ENCODE measurements around the gene PHKA2. TPM values are rescaled to one million over a fixed set of nuclear protein-coding genes. Genes with fewer than 3 reads are reported as not detected.

Gene PHKA2
- total and polyA plus RNA-seq, 2 donors (not counting 1 experiment from before 2014, with no cell fraction given) = 7.9 to 8.3 TPM

DNA sequence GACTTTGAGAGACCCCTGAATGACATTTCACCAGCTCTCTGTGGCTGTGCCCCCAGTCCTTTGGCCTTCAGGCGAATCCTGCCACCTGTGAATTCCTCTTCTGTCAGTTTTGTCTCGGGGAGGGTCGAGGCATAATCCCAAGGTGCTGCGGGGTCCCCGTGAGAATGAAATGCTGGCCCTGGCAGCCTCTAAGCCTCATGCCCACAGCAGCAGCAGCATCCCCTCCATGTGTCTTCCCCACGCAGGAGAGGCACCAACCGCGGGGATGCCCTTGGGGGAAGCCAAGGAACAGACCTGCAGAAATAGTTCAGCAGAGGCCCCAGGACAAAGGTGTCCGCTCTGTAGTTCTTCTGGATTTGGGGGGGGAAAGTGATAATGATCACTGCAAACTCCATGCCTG is 104.8 kb downstream of the PHKA2 start:
- Histone ChIP-seq H2AFZ (ENCODE audit: low read length) (no peak overlapping the region), H3K9ac (ENCODE audit: insufficient read depth, low read length) (no peak overlapping the region), H3K27me3 (ENCODE audit: control insufficient read depth, insufficient read depth, low read length) (no peaks in the 10 kb centered on the region), H3K4me2 (ENCODE audit: extremely low read depth, insufficient read depth, low read length) (no peak overlapping the region), H3K4me3 (replicated peaks in 1 of 4; ENCODE audit: control extremely low read depth in 1 of 4, insufficient read depth in 1 of 4, low read depth in 3 of 4, low read length in 4 of 4) (no peak overlapping the region), H3K36me3 (ENCODE audit: control insufficient read depth, insufficient read depth, low read length) (no peaks in the 10 kb centered on the region), H3K9me3 (ENCODE audit: control insufficient read depth, insufficient read depth, low read depth, low read length) (no peaks in the 10 kb centered on the region), H3K4me1 (ENCODE audit: control insufficient read depth, extremely low read depth, insufficient read depth, low read length) (no peaks in the 10 kb centered on the region), H3K79me2 (ENCODE audit: control insufficient read depth, insufficient read depth, low read length) (no peaks in the 10 kb centered on the region), H3K27ac (ENCODE audit: insufficient read depth, low read length) (no peak overlapping the region), H4K20me1 (ENCODE audit: control insufficient read depth, extremely low read depth, insufficient read depth, low read length) (no peaks in the 10 kb centered on the region)
- no peak for TF ChIP-seq EZH2 (IDR thresholded peaks at IDR 0.05; ENCODE audit: low read length, missing control alignments)
- TF ChIP-seq, protein P1, sequence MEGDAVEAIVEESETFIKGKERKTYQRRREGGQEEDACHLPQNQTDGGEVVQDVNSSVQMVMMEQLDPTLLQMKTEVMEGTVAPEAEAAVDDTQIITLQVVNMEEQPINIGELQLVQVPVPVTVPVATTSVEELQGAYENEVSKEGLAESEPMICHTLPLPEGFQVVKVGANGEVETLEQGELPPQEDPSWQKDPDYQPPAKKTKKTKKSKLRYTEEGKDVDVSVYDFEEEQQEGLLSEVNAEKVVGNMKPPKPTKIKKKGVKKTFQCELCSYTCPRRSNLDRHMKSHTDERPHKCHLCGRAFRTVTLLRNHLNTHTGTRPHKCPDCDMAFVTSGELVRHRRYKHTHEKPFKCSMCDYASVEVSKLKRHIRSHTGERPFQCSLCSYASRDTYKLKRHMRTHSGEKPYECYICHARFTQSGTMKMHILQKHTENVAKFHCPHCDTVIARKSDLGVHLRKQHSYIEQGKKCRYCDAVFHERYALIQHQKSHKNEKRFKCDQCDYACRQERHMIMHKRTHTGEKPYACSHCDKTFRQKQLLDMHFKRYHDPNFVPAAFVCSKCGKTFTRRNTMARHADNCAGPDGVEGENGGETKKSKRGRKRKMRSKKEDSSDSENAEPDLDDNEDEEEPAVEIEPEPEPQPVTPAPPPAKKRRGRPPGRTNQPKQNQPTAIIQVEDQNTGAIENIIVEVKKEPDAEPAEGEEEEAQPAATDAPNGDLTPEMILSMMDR (conservative IDR thresholded peaks at IDR 0.05 in 1 of 2, IDR thresholded peaks at IDR 0.05 in 1 of 2; ENCODE audit: low read depth in 1 of 2, low read length in 2 of 2) = no peak
- DNase-seq (ENCODE audit: low read depth in 2 of 2) = no peak

DNA sequence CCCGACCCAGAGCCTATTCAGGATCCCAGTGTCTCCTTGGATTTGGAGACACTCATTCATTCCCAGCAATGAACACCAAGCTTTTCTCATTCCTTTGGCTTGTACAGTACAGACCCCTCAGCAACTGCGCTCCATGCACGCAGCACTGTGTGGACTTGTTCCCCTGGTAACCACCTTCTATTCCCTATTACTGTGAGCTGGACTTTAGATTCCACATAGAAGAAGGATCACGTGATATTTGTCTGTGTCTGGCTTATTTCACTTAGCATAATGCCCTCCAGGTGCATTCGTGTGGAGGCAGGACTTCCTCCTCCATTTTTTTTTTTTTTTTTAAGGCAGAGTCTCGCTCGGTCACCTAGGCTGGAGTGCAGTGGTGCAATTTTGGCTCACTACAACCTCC is 106.4 kb downstream of the PHKA2 start:
- H3K36me3 ChIP-seq (ENCODE audit: control insufficient read depth, insufficient read depth, low read length) = no peaks in the 10 kb centered on the region
- no peaks in the 10 kb centered on the region for H3K9me3 ChIP-seq (ENCODE audit: control insufficient read depth, insufficient read depth, low read depth, low read length)
- H3K27ac ChIP-seq (ENCODE audit: insufficient read depth, low read length) = no peak overlapping the region
- H3K9ac ChIP-seq (ENCODE audit: insufficient read depth, low read length) = no peak overlapping the region
- H3K27me3 ChIP-seq (ENCODE audit: control insufficient read depth, insufficient read depth, low read length) = no peaks in the 10 kb centered on the region
- H4K20me1 ChIP-seq (ENCODE audit: control insufficient read depth, extremely low read depth, insufficient read depth, low read length) = no peaks in the 10 kb centered on the region
- no peak overlapping the region for H3K4me2 ChIP-seq (ENCODE audit: extremely low read depth, insufficient read depth, low read length)
- no peak overlapping the region for H2AFZ ChIP-seq (ENCODE audit: low read length)
- no peaks in the 10 kb centered on the region for H3K4me1 ChIP-seq (ENCODE audit: control insufficient read depth, extremely low read depth, insufficient read depth, low read length)
- no peak for DNase-seq (ENCODE audit: low read depth in 2 of 2)
- no peaks in the 10 kb centered on the region for H3K79me2 ChIP-seq (ENCODE audit: control insufficient read depth, insufficient read depth, low read length)
- no peak overlapping the region for H3K4me3 ChIP-seq (replicated peaks in 1 of 4; ENCODE audit: control extremely low read depth in 1 of 4, insufficient read depth in 1 of 4, low read depth in 3 of 4, low read length in 4 of 4)
- no peak for TF ChIP-seq EZH2 (IDR thresholded peaks at IDR 0.05; ENCODE audit: low read length, missing control alignments)
- TF ChIP-seq, protein P1 (conservative IDR thresholded peaks at IDR 0.05 in 1 of 2, IDR thresholded peaks at IDR 0.05 in 1 of 2; ENCODE audit: low read depth in 1 of 2, low read length in 2 of 2) = no peak

DNA sequence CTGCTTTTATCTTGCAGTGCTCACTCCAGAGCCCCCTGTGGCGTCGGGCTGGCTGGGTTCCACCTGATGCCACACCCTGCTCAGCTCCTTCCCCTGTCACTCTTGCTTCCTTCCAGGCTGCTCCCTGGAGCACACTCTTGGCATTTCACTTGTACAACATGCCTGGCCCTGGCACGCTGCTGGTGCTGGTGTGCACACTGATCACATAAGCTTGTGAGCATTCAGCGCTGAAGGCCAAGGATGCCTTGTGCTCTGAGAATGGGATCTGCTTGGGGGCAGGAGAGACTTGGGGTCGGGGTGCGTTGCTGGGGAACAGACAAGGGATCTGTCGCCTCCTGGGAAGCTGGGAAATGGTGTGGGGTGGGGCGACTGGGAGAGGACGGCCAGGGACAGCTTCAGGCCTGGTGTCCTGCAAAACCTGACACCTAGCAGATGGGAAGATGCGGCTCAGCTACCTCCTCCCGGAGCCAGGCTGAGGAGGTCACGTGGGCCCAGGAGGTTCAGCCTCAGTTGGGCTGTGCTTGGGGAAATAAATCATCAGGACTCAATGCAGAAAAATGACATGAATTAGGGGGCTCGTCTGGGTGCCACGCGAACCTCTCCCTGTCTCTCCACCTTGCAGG is 108.5 kb downstream of the PHKA2 start:
- no peak overlapping the region for H2AFZ ChIP-seq (ENCODE audit: low read length)
- no peak for TF ChIP-seq EZH2 (IDR thresholded peaks at IDR 0.05; ENCODE audit: low read length, missing control alignments)
- TF ChIP-seq, protein P1 (conservative IDR thresholded peaks at IDR 0.05 in 1 of 2, IDR thresholded peaks at IDR 0.05 in 1 of 2; ENCODE audit: low read depth in 1 of 2, low read length in 2 of 2) = no peak
- no peaks in the 10 kb centered on the region for H3K79me2 ChIP-seq (ENCODE audit: control insufficient read depth, insufficient read depth, low read length)
- H3K27ac ChIP-seq (ENCODE audit: insufficient read depth, low read length) = no peak overlapping the region
- H3K36me3 ChIP-seq (ENCODE audit: control insufficient read depth, insufficient read depth, low read length) = no peaks in the 10 kb centered on the region
- no peak for DNase-seq (ENCODE audit: low read depth in 2 of 2)
- H4K20me1 ChIP-seq (ENCODE audit: control insufficient read depth, extremely low read depth, insufficient read depth, low read length) = no peaks in the 10 kb centered on the region
- no peaks in the 10 kb centered on the region for H3K9me3 ChIP-seq (ENCODE audit: control insufficient read depth, insufficient read depth, low read depth, low read length)
- H3K27me3 ChIP-seq (ENCODE audit: control insufficient read depth, insufficient read depth, low read length) = no peaks in the 10 kb centered on the region
- no peak overlapping the region for H3K4me2 ChIP-seq (ENCODE audit: extremely low read depth, insufficient read depth, low read length)
- no peak overlapping the region for H3K4me3 ChIP-seq (replicated peaks in 1 of 4; ENCODE audit: control extremely low read depth in 1 of 4, insufficient read depth in 1 of 4, low read depth in 3 of 4, low read length in 4 of 4)
- no peaks in the 10 kb centered on the region for H3K4me1 ChIP-seq (ENCODE audit: control insufficient read depth, extremely low read depth, insufficient read depth, low read length)
- no peak overlapping the region for H3K9ac ChIP-seq (ENCODE audit: insufficient read depth, low read length)

All from fibroblast of lung (primary cell).